ENCODE data around the gene PARD3B. TPM values are rescaled to one million over a fixed set of nuclear protein-coding genes. Genes with fewer than 3 reads are reported as not detected.

Gene PARD3B
- total and polyA plus RNA-seq, 2 of the 8 experiments (the other 6 are each of a cell fraction or from before 2014, with no cell fraction given), result 1.2 to 5.7 TPM

DNA sequence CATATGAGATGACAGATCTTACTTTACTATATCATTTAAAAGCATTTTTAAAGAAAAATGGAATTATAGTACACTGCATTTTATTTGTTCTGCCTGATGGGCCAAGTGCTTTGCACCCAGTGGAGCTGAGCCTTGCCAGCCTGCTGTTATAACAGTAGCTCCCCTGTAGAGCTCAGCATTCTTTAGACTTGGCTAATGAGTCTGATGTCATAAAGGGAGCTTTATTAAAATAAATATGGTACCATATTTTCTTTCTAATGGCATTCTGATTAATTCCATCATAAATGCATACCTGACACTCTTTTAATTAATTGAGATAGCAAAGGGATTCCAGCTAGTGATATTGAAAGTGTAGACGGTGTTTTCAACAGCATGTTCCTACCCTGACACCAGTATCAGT, 40.7 kb downstream of the PARD3B start:
- Histone ChIP-seq H2BK15ac (ENCODE audit: low read length) (no peak overlapping the region), H3K27me3 (replicated peaks in 1 of 4; ENCODE audit: control insufficient read depth in 3 of 4, extremely low read depth in 1 of 4, insufficient read depth in 3 of 4, low read length in 3 of 4) (no peaks in the 10 kb centered on the region), H3K14ac (ENCODE audit: insufficient read length) (no peak overlapping the region), H3K36me3 (ENCODE audit: control insufficient read depth in 2 of 4, insufficient read depth in 4 of 4, low read length in 3 of 4) (no peaks in the 10 kb centered on the region), H2BK5ac (ENCODE audit: low read depth, low read length) (no peak overlapping the region), H3K79me2 (ENCODE audit: control insufficient read depth in 1 of 2, insufficient read depth in 2 of 2, low read length in 2 of 2) (no peaks in the 10 kb centered on the region), H2AK5ac (ENCODE audit: low read depth, low read length) (no peak overlapping the region), H3K9ac (replicated peaks in 1 of 4; ENCODE audit: extremely low read depth in 1 of 4, low read depth in 3 of 4, low read length in 3 of 4) (no peak overlapping the region), H3K79me1 (ENCODE audit: low read depth, low read length) (no peaks in the 10 kb centered on the region; the same call in 1 of the 2 replicates), H3K4me1 (replicated peaks in 1 of 4; ENCODE audit: control insufficient read depth in 3 of 4, insufficient read depth in 4 of 4, low read length in 3 of 4) (no peaks in the 10 kb centered on the region), H3K27ac (ENCODE audit: low read depth, low read length) (no peak overlapping the region), H2BK12ac (ENCODE audit: low read depth, low read length) (no peak overlapping the region), H3K4me2 (ENCODE audit: insufficient read depth in 1 of 2, low read depth in 2 of 2, low read length in 2 of 2) (no peak overlapping the region), H2BK20ac (ENCODE audit: low read length) (no peak overlapping the region), H3K4ac (replicated peaks; ENCODE audit: insufficient read length, low read depth, low read length) (no peak overlapping the region), H4K5ac (ENCODE audit: insufficient read length, low read depth, low read length) (no peak overlapping the region), H4K8ac (ENCODE audit: extremely low read depth, insufficient read depth, low read length) (no peak overlapping the region), H3K23me2 (ENCODE audit: low read depth, low read length) (no peaks in the 10 kb centered on the region), H3K18ac (ENCODE audit: extremely low read depth, low read length) (no peak overlapping the region), H3K56ac (replicated peaks; ENCODE audit: insufficient read length, low read depth, low read length) (no peak overlapping the region), H4K20me1 (replicated peaks in 1 of 2; ENCODE audit: control insufficient read depth in 1 of 2, insufficient read depth in 2 of 2, low read length in 2 of 2) (no peaks in the 10 kb centered on the region), H4K91ac (replicated peaks; ENCODE audit: insufficient read length, low read length) (no peak overlapping the region), H3K9me3 (ENCODE audit: insufficient read depth in 2 of 2, low read depth in 1 of 2, low read length in 1 of 2) (no peaks in the 10 kb centered on the region; a peak in 1 of 4 replicates), H3K4me3 (ENCODE audit: extremely low read depth in 1 of 4, insufficient read depth in 2 of 4, low read depth in 3 of 4, low read length in 4 of 4) (no peak overlapping the region), H2AFZ (ENCODE audit: low read length) (no peak overlapping the region), H2BK120ac (replicated peaks; ENCODE audit: low read depth, low read length) (no peak overlapping the region), H3K23ac (ENCODE audit: insufficient read length) (no peak overlapping the region)
- POLR2A ChIA-PET (ENCODE audit: partially characterized antibody), result no interaction called here
- CTCF ChIA-PET (ENCODE audit: partially characterized antibody), result interaction anchor here (0.7 to 1.7 kb wide), 2 partner anchors 13 to 106 kb away, joined by 3 to 7 read pairs; no protein-coding TSS in a partner anchor
- 91% methylated on average over 1 of the region's 1 CpG; no CpG with 5 or more reads in 1 of the 2 experiments for WGBS, 2 experiments (ENCODE audit: extremely low coverage in 1 of 2, insufficient coverage in 1 of 2, insufficient read length in 1 of 2, insufficient replicate concordance in 2 of 2, low coverage in 1 of 2, low lambda C conversion rate in 2 of 2, missing lambda C conversion rate in 1 of 2)
- DNase-seq (ENCODE audit: low read depth in 1 of 2, low spot score in 2 of 2) (no peak), FAIRE-seq (no peak)
- TF ChIP-seq ZNF274 (IDR thresholded peaks at IDR 0.05; ENCODE audit: borderline replicate concordance, extremely low read depth, low read length) (no peak), EZH2 (IDR thresholded peaks at IDR 0.05; ENCODE audit: low read depth, low read length, severe bottlenecking) (no peak)

All from H1 (cell line).